ENCODE measurements around the gene POTEJ. TPM values are rescaled to one million over a fixed set of nuclear protein-coding genes. Genes with fewer than 3 reads are reported as not detected.
"Not testable (repeated sequence)": the region's sequence is repeated elsewhere in the genome, so short reads cannot be mapped to it uniquely, and the experiment has no call there.

Gene POTEJ
- total RNA-seq, 2 experiments from 2014 or later, result not detected

DNA sequence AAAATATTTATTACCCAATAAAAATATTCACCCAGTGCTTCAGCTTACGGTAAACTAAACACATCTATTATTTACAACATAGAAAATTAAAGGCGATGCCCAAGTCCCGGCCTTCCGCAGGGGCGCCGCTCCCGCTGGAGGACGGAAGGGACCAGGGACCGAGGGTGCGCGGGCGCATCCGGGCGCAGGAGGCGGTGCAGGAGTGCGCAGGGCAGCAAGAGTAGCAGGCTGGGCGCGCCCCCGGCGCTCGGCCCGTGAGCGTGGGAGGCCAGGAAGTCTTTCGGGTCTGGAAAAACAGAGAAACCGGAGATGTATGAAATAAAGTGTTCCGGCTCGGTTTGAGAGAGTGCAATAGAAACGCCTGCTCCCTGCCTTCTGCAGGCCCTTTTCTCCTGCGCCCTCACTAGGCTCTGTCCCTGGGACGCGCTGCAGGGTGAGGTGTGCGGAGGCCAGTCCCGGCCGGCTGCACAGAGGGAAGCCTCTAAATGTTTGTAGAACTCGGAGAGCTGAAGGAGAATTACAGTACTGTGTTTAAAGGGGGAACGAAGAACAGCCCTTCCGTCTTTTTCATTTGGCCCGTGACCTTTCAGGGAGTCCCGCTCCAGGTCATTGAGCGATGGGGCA, 18.3 kb upstream of the POTEJ start:
- H3K27ac Mint-ChIP-seq; H3K9me3 Mint-ChIP-seq (ENCODE audit: low read depth); H3K4me3 Mint-ChIP-seq; CTCF ChIA-PET; DNase-seq; ATAC-seq; H3K36me3 Mint-ChIP-seq; H3K4me1 Mint-ChIP-seq; H3K27me3 Mint-ChIP-seq: not testable (repeated sequence)

DNA sequence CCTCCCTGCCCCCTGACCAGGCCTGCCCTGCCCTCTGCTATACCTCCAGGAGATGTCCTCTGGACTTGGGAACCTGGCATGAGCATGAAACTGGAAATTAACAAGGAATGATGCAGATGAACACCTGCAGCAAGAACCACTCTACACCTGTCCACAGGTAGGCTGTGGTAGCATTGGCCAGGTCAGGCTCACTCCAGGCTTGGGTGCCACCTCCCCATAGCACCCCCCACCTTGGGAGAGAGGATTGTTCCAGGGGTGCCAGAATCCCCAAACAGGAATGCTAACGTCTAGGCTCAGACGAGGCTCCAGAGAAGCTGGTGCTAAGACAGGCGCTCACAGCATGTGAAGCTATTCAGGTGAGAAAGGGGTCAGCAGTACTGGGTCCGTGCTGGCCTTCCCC, 17.2 kb upstream of the POTEJ start:
- CTCF ChIA-PET; H3K4me3 Mint-ChIP-seq; H3K36me3 Mint-ChIP-seq; ATAC-seq; H3K9me3 Mint-ChIP-seq (ENCODE audit: low read depth); H3K4me1 Mint-ChIP-seq; H3K27me3 Mint-ChIP-seq; H3K27ac Mint-ChIP-seq; DNase-seq: not testable (repeated sequence)

GRCh38 chr2:130596757-130597156, 14.5 kb upstream of the POTEJ start:
- H3K4me3 Mint-ChIP-seq; H3K27ac Mint-ChIP-seq; CTCF ChIA-PET; H3K27me3 Mint-ChIP-seq; DNase-seq; ATAC-seq; H3K9me3 Mint-ChIP-seq (ENCODE audit: low read depth); H3K4me1 Mint-ChIP-seq; H3K36me3 Mint-ChIP-seq: not testable (repeated sequence)

GRCh38 chr2:130597994-130598393, 13.2 kb upstream of the POTEJ start:
- not testable (repeated sequence) for H3K27ac Mint-ChIP-seq, H3K27me3 Mint-ChIP-seq, H3K36me3 Mint-ChIP-seq

DNA sequence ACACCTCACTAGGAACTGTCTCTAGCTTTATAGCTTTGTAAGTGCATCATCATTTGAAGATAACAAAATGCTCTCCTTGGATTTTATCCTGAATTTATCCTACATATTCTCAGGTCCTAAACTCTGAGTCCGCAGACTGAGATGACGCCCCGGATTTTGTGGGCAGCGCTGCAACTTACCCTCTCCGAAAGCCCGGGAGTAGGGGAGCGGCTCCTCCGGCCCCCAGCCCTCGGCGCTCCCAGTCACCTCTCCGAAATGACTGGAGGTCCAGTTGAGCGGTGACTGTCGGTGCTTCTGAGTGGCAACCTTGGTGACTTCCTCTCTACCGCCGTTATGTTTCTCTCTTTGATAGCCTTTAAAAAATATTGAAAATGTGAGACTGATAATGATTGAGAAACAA, 12.8 kb upstream of the POTEJ start:
- H3K27me3 Mint-ChIP-seq; H3K9me3 Mint-ChIP-seq (ENCODE audit: low read depth); H3K36me3 Mint-ChIP-seq; H3K27ac Mint-ChIP-seq; ATAC-seq; CTCF ChIA-PET; H3K4me3 Mint-ChIP-seq; H3K4me1 Mint-ChIP-seq; DNase-seq: not testable (repeated sequence)

More at GRCh38 chr2:130597994-130598393, 13.2 kb upstream of the POTEJ start:
- ATAC-seq; H3K4me3 Mint-ChIP-seq; H3K4me1 Mint-ChIP-seq; H3K9me3 Mint-ChIP-seq (ENCODE audit: low read depth); CTCF ChIA-PET; DNase-seq: not testable (repeated sequence)

GRCh38 chr2:130599393-130599792, 11.8 kb upstream of the POTEJ start, which contains the start of gene CFC1:
CFC1 (minus strand) TSS chr2:130599575; CDS start chr2:130599287, 288 bp downstream.
- H3K36me3 Mint-ChIP-seq; CTCF ChIA-PET; H3K27ac Mint-ChIP-seq; H3K27me3 Mint-ChIP-seq; H3K4me1 Mint-ChIP-seq; H3K9me3 Mint-ChIP-seq (ENCODE audit: low read depth); ATAC-seq; H3K4me3 Mint-ChIP-seq; DNase-seq: not testable (repeated sequence)

DNA sequence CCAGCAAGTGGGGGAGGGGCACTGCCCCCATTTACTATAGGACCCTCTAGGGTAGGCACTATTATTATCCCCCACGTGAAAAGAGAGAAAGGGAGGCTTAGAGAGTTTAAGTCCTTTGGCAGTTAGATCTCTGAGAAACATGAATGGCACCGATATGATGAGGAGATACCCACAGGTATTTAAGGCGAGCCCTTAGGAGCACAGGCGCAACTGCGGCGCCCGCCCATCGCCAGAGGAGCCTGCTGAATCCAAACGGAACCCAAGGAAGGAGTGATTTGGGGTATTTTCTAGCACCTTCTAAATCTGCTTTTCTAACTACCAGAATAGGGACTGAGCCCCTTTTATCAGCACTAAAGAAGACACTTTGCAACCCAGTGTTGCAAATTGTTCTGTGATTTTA, 11.3 kb upstream of the POTEJ start:
- H3K4me1 Mint-ChIP-seq; H3K36me3 Mint-ChIP-seq; H3K27me3 Mint-ChIP-seq; DNase-seq; ATAC-seq; CTCF ChIA-PET; H3K4me3 Mint-ChIP-seq; H3K9me3 Mint-ChIP-seq (ENCODE audit: low read depth); H3K27ac Mint-ChIP-seq: not testable (repeated sequence)

- CTCF ChIA-PET; H3K4me3 Mint-ChIP-seq; DNase-seq; H3K27ac Mint-ChIP-seq; H3K36me3 Mint-ChIP-seq; ATAC-seq; H3K4me1 Mint-ChIP-seq; H3K27me3 Mint-ChIP-seq; H3K9me3 Mint-ChIP-seq (ENCODE audit: low read depth): not testable (repeated sequence)
Observed at GRCh38 chr2:130601648-130602302, 9.5 kb upstream of the POTEJ start.

DNA sequence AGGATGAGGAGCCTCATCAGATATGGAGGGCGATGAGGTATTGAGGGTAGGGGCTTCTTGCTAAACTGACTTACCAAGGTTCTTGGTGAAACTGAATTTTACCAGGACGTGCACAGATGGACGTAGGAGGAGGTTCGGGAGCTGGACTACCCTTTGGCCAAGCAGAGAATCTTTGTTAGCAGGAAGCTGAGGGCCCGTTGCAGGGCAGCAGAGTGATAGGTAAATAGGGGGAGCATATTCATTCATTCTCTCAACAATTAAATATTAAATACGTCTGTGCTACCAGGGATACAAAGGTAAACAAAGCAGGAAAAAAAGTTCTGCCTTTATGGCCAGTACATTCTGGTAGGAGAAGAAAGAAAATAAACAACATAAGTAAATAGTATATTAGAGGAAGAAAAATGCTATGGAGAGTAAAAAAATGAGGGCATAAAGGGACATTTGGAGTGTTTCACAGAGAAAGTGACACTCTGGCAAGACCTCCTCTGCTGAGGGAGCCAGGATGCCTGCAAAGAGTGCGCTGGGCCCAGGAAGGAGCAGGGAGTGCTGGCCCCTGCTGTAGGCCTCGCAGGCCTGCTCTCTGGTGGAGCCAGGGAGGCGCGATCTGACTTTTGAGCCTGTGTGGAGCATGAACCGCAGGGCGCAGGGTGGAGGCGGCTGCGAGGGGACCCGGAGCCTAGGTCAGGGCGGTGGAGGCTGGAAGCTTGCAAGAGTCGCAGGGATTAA, 2.8 kb upstream of the POTEJ start:
- not testable (repeated sequence) for H3K4me1 Mint-ChIP-seq; ATAC-seq; H3K9me3 Mint-ChIP-seq (ENCODE audit: low read depth)

GRCh38 chr2:130609002-130609920, 2.0 kb upstream of the POTEJ start:
- ATAC-seq; H3K9me3 Mint-ChIP-seq (ENCODE audit: low read depth); DNase-seq; H3K4me1 Mint-ChIP-seq; H3K4me3 Mint-ChIP-seq; H3K36me3 Mint-ChIP-seq; H3K27ac Mint-ChIP-seq; H3K27me3 Mint-ChIP-seq; CTCF ChIA-PET: not testable (repeated sequence)

More for the DNA sequence above, 2.8 kb upstream of the POTEJ start:
- H3K27me3 Mint-ChIP-seq, H3K36me3 Mint-ChIP-seq, CTCF ChIA-PET, H3K27ac Mint-ChIP-seq, DNase-seq, H3K4me3 Mint-ChIP-seq: not testable (repeated sequence)

GRCh38 chr2:130610486-130610885, 754 bp upstream of the POTEJ start:
- H3K9me3 Mint-ChIP-seq (ENCODE audit: low read depth); H3K4me1 Mint-ChIP-seq; H3K27ac Mint-ChIP-seq; ATAC-seq; H3K4me3 Mint-ChIP-seq; DNase-seq; CTCF ChIA-PET; H3K27me3 Mint-ChIP-seq; H3K36me3 Mint-ChIP-seq: not testable (repeated sequence)

- H3K27ac Mint-ChIP-seq; H3K27me3 Mint-ChIP-seq; H3K4me1 Mint-ChIP-seq; CTCF ChIA-PET; H3K4me3 Mint-ChIP-seq; H3K36me3 Mint-ChIP-seq; DNase-seq; ATAC-seq; H3K9me3 Mint-ChIP-seq (ENCODE audit: low read depth): not testable (repeated sequence)
Observed at GRCh38 chr2:130628784-130629475, 17.7 kb downstream of the POTEJ start.

- H3K4me3 Mint-ChIP-seq; DNase-seq; H3K4me1 Mint-ChIP-seq; H3K9me3 Mint-ChIP-seq (ENCODE audit: low read depth); H3K27ac Mint-ChIP-seq; CTCF ChIA-PET; H3K27me3 Mint-ChIP-seq; ATAC-seq; H3K36me3 Mint-ChIP-seq: not testable (repeated sequence)
Observed at GRCh38 chr2:130638973-130639372, 27.7 kb downstream of the POTEJ start.

All from activated CD8-positive, alpha-beta memory T cell treated with anti-CD3 and anti-CD28 coated beads, Interleukin-2, amount 10 ng/mL, durations not matched to agents 7 days and 5 days (primary cell).